ENCODE data around the gene SCRT2.

DNA sequence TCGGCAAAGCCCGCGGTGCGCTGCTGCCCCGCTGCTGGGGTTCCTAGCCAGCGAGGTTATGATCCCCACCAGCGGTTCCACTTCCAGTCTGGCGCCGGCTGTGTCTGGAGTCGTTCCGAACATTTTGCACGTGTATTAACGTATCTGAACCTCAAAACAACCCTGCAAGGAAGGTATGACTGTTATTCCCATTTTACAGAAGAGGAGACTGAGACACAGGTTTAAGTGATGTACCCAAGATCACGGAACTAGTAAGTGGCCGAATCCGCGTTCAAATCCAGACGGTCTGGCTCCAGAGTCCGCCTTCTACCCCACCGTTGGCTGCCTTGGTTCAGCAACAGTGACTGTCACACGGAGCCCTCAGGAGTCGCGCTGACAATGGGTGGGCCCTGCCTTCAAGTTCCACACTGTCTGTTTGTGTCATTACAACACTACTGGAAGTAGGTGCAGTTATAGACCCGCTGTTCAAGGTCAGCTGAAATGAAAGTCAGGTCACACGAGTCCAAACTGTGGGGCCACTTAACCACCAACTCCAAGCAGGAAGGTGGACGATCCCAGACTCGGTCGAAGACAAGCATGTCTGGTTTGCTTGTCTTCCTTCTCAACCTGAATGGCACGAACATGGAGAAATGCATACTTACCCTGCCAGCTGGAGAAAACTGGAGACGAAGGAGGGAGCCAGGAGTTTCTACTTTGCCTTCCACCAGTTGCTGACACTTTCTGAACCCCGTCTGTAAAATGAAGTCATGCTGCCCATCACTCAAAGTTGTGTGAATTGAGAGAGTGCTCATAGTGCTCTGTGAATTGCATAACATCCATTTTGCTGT is 21.8 kb downstream of the SCRT2 start:
- TF ChIP-seq, protein P1, sequence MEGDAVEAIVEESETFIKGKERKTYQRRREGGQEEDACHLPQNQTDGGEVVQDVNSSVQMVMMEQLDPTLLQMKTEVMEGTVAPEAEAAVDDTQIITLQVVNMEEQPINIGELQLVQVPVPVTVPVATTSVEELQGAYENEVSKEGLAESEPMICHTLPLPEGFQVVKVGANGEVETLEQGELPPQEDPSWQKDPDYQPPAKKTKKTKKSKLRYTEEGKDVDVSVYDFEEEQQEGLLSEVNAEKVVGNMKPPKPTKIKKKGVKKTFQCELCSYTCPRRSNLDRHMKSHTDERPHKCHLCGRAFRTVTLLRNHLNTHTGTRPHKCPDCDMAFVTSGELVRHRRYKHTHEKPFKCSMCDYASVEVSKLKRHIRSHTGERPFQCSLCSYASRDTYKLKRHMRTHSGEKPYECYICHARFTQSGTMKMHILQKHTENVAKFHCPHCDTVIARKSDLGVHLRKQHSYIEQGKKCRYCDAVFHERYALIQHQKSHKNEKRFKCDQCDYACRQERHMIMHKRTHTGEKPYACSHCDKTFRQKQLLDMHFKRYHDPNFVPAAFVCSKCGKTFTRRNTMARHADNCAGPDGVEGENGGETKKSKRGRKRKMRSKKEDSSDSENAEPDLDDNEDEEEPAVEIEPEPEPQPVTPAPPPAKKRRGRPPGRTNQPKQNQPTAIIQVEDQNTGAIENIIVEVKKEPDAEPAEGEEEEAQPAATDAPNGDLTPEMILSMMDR (IDR thresholded peaks at IDR 0.05; ENCODE audit: insufficient read depth, low read length): no peak
- TF ChIP-seq SPI1 (IDR thresholded peaks at IDR 0.05; ENCODE audit: borderline replicate concordance, low read depth) (no peak), POLR2AphosphoS5 (IDR thresholded peaks at IDR 0.05; ENCODE audit: low read depth) (no peak), GABPA (IDR thresholded peaks at IDR 0.05; ENCODE audit: low read depth) (no peak)
- TF ChIP-seq, protein P2, sequence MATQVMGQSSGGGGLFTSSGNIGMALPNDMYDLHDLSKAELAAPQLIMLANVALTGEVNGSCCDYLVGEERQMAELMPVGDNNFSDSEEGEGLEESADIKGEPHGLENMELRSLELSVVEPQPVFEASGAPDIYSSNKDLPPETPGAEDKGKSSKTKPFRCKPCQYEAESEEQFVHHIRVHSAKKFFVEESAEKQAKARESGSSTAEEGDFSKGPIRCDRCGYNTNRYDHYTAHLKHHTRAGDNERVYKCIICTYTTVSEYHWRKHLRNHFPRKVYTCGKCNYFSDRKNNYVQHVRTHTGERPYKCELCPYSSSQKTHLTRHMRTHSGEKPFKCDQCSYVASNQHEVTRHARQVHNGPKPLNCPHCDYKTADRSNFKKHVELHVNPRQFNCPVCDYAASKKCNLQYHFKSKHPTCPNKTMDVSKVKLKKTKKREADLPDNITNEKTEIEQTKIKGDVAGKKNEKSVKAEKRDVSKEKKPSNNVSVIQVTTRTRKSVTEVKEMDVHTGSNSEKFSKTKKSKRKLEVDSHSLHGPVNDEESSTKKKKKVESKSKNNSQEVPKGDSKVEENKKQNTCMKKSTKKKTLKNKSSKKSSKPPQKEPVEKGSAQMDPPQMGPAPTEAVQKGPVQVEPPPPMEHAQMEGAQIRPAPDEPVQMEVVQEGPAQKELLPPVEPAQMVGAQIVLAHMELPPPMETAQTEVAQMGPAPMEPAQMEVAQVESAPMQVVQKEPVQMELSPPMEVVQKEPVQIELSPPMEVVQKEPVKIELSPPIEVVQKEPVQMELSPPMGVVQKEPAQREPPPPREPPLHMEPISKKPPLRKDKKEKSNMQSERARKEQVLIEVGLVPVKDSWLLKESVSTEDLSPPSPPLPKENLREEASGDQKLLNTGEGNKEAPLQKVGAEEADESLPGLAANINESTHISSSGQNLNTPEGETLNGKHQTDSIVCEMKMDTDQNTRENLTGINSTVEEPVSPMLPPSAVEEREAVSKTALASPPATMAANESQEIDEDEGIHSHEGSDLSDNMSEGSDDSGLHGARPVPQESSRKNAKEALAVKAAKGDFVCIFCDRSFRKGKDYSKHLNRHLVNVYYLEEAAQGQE (IDR thresholded peaks at IDR 0.05; ENCODE audit: insufficient replicate concordance, low read depth): no peak

All from HL-60 (cell line).